Middle frontal gyrus (tissue), 1 donor: ENCODE measurements around the gene SYT3.

Experiments used
- DNase-seq: peaks from one replicate; pipeline ENCODE4 v3.0.0-alpha.2; 2015; ENCODE audit warnings: low spot score; ENCODE audit errors: extremely low spot score

The SYT3 gene

DNA sequence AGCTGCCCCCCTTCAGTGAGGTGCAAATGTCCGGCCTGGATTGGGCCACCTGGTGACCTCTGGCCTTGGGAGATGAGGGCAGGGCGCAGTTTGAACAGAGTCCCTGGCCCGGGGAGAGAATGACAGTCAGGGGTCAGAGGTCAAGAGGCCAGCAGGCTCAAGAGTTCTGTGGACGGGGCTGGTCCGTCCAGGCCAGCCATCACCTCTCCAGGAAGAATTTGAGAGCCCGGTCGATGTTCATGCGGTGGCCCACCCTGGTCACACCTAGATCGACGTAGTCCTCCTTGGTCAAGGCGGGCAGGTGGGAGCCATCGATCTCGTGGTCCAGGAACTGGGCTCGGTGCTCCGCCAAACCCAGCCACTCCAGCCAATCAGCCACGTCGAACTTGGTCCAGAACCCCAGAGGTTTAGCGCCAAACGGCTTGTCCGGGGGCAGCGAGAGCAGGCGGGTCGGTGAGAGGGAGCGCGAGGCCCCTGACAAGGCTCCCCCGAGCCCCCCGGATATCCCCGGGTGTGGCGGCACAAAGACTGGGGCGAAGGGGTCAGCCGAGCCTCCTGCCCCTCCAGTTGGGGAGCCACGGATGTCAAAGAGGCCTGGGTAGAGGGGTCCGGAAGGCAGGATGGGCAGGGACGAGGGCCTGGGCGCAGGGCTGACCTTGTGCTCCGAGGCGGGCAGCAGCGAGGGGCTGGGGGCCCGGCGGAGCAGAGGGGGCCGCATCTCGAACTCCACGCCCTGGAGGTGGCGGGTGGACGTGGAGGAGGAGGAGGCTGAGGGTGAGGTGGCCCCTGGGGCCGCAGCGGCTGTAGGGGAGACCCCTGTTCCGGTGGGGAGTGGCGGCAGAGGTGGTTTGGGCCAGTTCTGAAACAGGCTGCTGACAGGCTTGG is 22.3 kb upstream of the SYT3 start:
- no peak for DNase-seq

DNA sequence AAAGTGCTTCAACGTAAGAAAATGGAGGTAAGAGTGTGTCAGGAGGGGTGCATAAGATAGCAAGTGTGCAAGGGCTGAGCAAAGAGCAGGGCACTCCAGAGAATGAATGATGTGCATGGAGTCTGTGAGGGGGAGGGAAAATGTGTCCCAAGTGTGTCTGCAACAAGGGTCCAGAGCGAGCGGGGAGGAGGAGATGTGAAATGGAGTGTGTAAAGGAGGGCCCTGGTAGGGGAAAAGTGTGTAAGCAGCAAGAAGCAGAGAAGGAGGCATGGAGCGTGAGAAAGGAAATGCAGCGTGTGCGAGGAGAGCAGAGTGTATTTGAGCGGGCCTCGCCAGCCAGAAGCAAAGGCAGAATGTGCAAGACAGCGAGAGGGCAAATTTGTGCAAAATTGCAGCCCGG is 21.3 kb upstream of the SYT3 start:
- DNase-seq: no peak

DNA sequence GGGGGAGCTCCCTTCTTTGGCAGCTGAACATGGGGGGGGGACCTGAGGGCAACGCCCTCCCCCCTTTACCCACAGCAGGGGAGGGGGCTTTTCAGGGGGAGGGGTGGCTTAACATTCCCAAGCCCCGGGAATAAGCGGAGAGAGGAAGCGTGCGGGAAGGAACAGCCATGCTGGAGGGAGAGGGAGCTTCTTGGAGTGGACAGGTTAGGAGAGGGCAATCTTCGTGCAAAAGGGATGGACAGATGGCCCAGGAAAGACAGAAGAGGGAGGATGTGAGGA is 20.3 kb upstream of the SYT3 start:
- no peak for DNase-seq

DNA sequence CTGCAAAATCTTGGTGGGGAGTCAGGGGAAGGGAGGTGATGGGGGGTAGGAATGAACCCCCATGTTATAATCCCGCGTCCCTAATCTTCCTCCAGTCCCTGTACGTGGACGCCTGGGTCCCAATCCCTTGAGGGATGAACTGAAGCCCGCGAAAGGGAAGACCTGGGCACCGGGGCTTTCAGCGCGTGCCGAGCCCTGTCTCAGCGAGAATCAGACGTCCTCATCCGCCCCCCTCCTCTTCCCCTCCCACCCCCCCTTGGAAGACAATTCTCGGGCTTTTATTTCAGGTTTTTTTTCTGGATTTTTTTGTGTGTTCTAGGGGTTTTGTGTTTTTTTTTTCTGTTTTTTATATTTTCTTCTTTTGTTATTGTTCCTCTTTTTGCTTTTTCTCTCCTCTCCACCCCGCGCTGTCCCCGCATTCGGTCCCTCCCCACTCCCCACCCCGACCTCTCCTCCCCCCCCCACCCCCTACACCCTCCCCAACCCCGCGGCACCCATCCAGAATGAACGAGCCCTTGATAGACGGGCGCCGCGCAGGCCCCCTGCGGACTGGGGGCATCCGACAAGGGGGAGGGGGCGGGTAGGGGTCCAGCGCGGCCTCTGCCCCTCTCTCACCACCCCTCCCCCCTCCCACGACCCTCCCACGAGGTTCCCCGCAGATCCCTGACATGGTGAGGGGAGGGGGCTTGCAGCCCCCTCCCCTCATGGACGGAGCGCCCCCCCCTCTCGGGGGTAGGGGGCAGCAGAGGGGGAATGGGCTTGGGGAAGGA is 19.8 kb upstream of the SYT3 start:
- DNase-seq: no peak

DNA sequence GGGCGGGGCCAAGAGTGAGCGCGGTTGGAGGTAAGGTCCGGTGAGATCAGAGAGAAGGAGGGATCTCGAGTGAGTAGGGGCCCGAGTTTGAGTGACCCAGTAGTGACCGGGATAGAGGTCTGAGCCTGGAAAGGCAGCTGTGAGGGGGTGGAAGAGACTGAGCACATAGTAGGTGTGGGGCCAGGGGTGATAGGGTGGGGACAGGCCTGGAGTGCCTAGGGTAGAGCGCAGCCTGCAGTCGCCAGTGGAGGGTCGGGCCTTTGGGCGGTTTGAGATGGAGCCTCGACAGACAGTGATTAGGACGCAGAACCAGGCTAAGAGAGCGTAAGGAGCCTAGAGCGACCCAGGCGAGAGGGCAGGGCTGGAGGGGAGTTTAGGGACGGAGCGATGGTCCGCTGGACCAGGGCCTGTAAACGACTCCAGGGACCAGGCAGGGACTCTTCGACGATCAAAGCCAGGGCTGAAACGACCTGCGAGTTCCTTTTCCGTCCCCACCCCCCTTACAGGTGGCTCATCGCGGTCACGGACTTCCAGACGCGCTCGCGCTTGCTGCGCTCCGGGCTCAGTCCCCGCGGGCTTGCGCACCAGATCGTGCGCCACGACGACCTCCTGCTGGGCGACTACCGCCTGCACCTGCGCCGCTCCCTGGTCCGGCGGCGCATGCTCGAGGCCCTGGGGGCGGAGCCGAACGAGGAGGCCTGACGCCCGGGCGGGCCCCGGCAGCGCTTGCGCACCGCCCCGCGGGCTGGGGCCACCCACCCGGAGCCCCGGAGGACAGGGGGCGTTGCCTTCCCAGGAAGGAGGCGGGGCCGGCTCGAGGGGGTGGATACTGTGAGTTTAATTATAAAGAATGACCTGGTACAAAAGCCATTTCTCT is 19.0 kb upstream of the SYT3 start:
- DNase-seq: peak; percentile 78

DNA sequence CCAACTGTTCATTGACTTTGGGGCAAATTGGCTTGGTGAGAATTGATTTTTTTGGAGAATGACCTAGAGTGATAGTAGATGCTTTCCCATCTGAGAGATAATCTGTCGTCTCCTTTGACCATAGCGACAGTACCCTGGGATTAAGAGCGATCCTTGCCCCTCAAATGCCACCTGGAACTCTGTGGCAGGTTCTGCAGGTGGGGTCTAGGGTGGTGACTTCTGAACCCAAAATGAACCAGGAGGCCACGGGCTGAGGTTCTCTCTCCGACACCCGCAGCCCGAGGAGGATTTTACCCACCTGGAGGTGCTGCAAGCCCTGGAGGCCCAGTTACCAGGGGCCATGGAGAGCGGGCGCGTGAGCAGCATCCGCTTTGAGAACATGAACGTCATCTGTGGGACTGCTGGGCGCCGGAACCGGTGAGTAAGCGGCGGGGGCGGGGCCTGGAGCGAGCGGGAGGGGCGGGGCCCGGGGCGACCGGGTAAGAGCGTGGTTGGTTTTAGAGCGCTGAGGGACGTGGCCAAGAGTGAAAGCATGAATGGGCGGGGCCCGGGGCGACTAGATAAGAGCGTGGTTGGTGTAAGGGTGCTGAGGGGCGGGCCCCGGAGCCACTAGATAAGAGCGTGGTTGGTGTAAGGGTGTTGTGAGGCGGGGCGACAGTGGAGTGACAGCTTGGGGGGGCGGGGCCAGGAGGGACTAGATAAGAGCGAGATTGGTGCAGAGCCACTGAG is 18.2 kb upstream of the SYT3 start:
- peak; percentile 96 for DNase-seq

DNA sequence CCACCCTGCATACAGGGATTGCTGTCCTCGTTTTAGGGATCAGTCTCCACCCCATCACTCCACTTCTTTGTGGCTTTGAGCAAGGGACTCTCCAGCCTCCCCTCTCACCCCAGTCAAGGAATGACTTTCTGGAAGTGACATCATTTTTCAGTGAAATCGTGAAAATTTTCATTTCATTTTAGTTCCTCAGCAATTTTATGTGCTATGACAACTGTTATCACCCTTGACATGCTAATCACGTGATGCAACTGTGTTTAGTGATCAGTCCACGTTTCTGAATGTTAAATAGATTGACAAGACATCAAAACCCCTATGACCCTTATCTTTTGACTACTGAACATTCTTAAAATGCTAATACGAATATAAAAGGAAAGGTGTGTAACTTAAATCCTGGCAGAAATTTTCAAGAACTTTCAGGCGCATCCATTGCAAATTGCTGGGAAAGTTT is 17.6 kb upstream of the SYT3 start:
- no peak for DNase-seq

DNA sequence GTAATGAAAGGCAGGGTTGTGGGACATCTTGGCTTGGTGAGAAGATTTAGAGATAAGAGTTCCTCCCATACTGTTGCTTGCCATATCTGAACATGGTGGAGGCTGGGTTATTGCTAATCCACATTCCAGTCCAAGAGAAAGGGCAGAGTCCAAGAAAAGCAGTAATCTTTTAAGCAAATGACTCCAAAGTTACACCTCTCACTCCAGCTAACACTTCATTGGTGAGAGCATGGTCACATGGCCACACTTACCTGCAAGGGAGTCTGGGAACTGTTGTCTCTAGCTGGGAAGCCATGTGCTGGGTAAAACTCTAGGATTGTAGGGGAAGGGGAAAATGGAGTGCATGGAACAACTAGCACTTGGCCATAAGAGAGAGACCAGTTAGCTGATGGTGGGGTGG is 15.2 kb upstream of the SYT3 start:
- DNase-seq: no peak

DNA sequence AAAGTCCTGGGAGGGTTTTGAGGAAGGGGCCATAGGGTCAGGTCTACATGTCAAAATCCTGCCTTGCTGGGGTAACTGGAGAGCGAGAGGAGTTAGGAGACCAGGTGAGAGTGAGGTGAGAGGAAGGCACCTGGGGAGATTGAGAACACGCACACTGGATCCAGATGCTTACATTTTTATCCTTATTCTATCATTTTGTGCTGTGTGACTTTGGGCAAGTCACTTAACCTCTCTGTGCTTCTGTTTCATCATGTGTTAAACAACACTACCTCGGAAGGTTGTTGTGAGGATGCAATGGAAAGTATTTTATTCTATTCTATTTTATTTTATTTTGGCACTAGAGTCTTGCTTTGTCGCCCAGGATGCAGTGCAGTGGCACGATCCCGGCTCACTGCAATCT is 13.0 kb upstream of the SYT3 start:
- no peak for DNase-seq

DNA sequence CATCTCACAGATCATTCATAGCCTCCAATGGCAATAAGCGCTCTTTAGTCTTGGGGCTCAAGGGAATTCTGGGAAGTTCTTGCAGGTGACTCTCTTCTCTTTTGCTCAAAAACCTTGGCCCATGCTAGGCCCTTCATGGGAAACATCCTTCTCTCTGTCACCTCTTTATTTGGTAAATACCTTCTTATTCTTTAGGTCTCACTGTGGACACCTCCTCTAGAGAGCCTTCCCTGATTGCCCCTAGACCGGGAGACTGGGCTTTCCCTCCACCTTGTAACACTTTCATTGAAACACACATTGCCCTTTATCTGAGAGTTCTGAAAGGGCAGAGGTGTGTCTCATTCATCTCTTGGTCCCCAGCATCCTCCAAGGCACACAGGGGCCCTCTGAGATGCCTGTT is 11.5 kb upstream of the SYT3 start:
- DNase-seq: no peak

DNA sequence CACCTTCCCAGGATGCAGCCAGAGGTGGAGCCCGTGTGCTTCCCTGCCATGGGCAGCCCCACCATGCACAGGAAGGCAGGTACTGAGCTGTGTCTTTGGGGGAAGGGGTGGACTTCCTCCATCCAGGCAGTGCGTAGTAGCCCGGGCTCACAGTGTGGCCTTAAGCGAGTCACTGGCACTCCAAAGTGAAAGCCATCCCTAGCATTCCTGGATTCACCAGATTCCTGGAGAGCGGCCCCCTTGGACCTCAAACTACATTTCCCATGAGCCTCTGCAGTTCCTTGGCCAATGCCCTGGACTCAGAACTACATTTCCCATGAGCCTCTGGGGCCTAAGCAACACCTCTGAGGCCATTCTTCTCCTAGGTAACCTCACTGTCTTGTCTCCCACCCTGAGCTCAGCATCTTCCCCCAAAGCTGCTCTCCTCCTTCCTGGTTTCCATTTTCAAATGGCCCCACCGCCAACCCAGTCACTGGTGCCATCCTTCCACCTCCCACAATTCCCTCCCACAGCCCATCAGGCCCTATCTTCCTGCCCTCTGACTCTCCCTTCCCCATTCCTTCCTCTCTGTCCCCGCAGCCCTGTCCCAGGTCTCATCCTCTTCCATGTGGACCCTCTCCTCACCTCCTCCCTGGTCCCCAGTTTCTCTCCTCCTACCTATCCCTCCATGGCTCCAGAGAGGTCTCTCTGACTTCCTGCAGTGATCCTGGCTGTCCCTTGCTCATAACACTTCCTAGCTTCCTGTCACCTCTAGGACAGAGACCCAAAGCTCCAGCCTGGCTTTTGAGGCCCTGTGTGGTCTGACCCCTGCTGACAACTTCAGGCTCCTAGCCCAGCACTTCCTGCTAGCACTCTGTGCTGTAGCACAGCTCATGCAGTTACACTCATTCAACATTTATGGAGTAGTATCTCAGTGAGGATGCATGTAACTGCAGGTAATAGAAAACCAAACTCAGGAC is 10.0 kb upstream of the SYT3 start, which contains the start of gene C19orf81:
Gene C19orf81 (plus strand): TSS at position 13 of the 959 bp plus-strand sequence. CDS start 0 bp downstream, at position 13.
- DNase-seq: no peak

DNA sequence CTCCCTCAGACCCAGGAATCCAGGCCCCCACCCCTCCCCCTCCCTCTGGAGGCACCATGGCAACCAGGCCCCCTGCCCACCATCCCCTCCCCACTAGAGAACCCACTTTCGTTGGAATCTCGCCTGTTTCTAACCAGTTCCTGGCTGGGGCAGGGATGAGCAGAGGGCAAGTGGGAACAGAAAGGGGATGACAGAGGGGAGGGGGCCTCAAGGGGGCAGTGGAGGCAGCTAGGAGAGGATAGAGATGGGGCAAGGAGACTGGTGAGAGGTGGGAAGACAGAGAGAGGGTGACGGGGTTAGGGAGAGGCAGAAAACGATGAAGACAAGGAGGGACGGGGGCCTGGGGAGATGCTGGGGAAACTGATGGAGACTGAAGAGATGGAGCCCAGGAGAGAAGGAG is 9.0 kb upstream of the SYT3 start:
- no peak for DNase-seq

DNA sequence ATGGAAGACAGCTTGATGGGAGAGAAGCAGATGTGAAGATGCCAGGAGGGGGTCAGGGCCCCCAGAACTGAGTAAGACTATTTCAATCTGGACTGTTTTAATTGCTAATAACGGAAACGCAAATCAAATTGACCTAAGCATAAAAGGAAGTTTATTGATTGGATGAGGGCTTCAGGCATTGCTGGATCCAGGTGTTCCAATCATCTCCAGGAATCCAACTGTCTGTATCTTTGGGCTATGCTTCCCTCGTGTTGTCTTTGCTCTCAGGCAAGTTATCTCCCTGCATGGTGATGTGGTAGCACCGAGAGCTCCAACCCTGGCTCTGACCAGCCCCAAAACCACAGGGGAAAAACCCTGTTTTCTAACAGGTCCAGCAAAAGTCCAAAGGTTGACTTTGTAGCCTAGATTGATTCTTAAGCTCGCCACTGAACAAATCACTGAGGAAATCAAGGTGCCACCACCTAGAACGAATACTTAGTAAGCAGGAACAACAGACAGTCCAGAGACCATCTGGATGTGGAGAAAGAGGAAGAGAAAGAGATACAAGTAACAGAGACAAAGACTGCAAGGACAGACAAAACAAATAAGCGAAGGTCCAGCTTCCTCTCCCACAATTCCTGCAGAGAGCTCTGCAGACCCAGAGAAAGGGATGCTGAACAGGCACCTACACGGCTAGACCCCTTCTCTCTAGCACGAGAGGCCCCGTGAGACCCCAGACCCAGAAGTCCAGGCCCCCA is 8.4 kb upstream of the SYT3 start:
- DNase-seq: no peak

DNA sequence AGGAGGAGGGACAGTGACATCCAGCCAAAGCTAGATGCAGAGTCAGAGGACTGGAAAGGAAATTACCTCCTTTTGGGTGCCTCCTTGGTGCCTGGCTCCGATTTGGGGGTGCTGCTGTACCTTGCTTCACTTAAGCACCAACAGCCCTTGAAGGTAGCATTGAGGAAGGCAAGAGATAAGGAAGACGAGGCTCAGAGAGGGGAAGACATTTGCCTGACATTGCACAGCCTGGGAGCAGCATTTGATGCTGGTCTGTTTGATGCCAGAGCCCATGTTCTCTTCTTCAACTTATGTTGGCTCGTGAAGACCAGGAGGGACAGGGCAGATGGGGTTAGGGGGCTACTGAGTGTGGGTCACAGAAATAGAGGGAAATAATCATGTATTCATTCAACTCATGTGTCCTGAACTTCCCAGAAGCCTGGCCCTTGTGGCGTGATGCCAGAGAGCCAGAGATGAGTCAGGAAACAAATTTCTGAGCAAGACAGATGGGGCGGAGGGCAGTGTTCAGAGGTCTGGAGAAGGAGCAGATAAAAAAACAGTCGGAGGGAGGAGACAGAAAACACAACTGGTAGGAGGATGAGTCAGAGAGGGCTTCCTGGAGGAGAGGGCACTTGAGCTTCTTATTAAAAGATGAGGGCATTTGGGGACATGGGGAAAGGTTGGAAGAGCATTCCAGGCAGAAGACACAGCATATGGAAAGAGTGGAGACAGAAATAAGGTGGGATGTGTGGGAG is 6.6 kb upstream of the SYT3 start:
- DNase-seq: no peak

DNA sequence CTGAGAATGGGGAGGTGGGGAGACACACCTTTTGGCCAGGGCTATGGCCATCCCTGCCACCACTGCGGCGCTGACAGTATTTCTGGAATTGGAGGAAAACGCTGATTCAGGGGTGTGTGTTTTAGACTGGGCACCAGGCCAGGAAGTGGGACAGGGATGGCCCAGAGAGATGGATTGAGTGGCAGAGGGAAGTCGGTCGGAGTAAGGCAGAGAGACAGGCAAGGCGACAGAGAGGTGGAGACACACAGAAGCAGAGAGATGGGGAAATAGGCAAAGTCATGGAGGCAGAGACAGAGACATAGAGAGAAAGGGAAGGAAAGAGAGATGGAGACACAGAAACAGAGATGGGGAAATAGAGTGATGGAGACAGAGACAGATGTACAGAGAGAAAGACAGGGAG is 5.4 kb upstream of the SYT3 start:
- DNase-seq: no peak

DNA sequence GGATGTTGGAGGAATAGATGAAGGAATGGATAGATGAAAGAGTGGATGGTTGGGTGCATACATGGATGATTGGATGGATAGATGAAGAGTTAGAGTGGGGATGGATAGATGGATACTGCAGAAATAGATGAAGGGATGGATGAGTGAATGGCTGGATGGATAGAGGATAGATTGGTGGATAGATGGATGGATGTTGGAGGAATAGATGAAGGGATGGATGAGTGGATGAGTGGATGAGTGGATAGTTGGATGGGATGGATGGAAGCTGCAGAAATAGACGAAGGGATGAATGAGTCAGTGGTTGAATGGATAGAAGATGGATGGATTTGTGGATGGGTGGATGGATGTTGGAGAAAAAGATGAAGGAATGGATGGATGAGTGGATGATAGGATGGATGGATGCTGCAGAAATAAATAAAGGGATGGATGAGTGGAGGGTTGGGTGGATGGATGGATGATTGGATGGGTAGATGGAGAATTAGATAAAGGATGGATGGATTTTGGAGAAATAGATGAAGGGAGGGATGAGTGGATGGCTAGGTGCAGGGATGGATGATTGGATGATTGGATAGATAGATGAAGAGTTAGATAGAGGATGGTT is 4.7 kb upstream of the SYT3 start:
- DNase-seq: no peak

DNA sequence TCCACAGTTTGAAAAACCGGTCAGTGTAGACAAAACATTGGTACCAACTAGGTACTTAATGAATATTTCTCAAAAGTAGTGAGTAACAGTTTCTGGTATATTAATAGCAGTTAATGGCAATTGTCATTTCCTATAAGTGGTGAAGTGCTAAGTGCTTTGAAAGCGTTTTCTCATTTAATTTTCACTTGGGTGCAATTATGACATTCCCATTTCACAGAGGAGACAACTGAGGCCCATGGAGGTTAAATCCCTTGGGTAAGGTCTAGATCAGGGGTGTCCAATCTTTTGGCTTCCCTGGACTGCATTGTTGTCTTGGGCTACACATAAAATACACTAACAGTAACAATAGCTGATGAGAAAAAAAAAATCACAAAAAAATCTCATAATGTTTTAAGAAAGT is 687 bp upstream of the SYT3 start:
- DNase-seq: no peak

DNA sequence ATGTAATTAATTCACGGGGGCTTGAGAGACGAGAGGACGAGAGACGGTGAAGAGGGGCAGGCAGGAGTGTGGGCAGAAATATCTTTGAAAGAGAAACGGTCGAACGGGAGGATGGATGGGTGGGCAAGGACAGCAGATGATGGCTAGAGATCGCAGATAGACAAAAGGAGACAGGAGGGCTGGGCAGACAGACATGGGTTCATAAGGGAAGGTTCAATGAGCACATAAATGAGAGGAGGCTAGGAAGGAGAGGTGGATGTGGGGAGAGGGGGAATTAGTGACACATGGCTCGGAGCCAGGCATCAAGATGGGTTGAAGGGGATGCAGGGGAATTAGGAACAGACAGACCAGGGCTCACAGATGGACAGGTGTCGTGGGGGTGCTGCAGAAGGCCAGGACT is 1.1 kb downstream of the SYT3 start:
- DNase-seq: no peak
